ENCODE measurements around the gene KCNG4.

The KCNG4 gene

GRCh38 chr16:84262031-84262430 lies 22.2 kb upstream of the KCNG4 start:
- DNase-seq, result no peak

- no peak for DNase-seq
Measured at GRCh38 chr16:84260766-84261554, 21.1 kb upstream of the KCNG4 start.

GRCh38 chr16:84259691-84260090 lies 19.9 kb upstream of the KCNG4 start:
- no peak for DNase-seq

- DNase-seq, result no peak
Measured at GRCh38 chr16:84258266-84258665, 18.5 kb upstream of the KCNG4 start.

GRCh38 chr16:84255050-84255810 lies 15.4 kb upstream of the KCNG4 start:
- DNase-seq, result no peak

GRCh38 chr16:84254062-84254461 lies 14.2 kb upstream of the KCNG4 start:
- no peak for DNase-seq

GRCh38 chr16:84253173-84253572 lies 13.4 kb upstream of the KCNG4 start:
- DNase-seq, result no peak

GRCh38 chr16:84252184-84252583 lies 12.4 kb upstream of the KCNG4 start:
- DNase-seq, result no peak

GRCh38 chr16:84247844-84248243 lies 8.0 kb upstream of the KCNG4 start:
- no peak for DNase-seq

- DNase-seq, result no peak
Measured at GRCh38 chr16:84247331-84247730, 7.5 kb upstream of the KCNG4 start.

GRCh38 chr16:84246679-84247077 lies 6.9 kb upstream of the KCNG4 start:
- no peak for DNase-seq

GRCh38 chr16:84245956-84246678 lies 6.3 kb upstream of the KCNG4 start:
- DNase-seq, result no peak

GRCh38 chr16:84244728-84245127 lies 4.9 kb upstream of the KCNG4 start:
- no peak for DNase-seq

- no peak for DNase-seq
Measured at GRCh38 chr16:84243732-84244131, 3.9 kb upstream of the KCNG4 start.

GRCh38 chr16:84242839-84243238 lies 3.0 kb upstream of the KCNG4 start:
- no peak for DNase-seq

- DNase-seq, result no peak
Measured at GRCh38 chr16:84241778-84242177, 2.0 kb upstream of the KCNG4 start.

GRCh38 chr16:84240455-84240854 lies 643 bp upstream of the KCNG4 start:
- DNase-seq, result no peak

- no peak for DNase-seq
Measured at GRCh38 chr16:84239141-84239769, 557 bp downstream of the KCNG4 start.

- no peak for DNase-seq
Measured at GRCh38 chr16:84237994-84238750, 1.6 kb downstream of the KCNG4 start.

- no peak for DNase-seq
Measured at GRCh38 chr16:84236671-84237070, 3.1 kb downstream of the KCNG4 start.

- DNase-seq, result no peak
Measured at GRCh38 chr16:84234321-84235241, 5.2 kb downstream of the KCNG4 start.
